ENCODE data around the gene POFUT2.

Gene POFUT2

GRCh38 chr21:45262041-45262581 lies 25.6 kb downstream of the POFUT2 start:
- DNase-seq, result no peak

- no peak for DNase-seq
These were observed 26.6 kb downstream of the POFUT2 start for GRCh38 chr21:45261093-45261492.

GRCh38 chr21:45260191-45260825 lies 27.4 kb downstream of the POFUT2 start:
- peak in 1 of 14 donors; percentile 77 for DNase-seq

GRCh38 chr21:45259206-45259840 lies 28.4 kb downstream of the POFUT2 start:
- no peak for DNase-seq

GRCh38 chr21:45258466-45258865 lies 29.2 kb downstream of the POFUT2 start:
- no peak for DNase-seq

GRCh38 chr21:45257673-45258341 lies 29.9 kb downstream of the POFUT2 start:
- DNase-seq, result no peak

- no peak for DNase-seq
These were observed 30.6 kb downstream of the POFUT2 start for GRCh38 chr21:45256912-45257672.

GRCh38 chr21:45256021-45256911 lies 31.4 kb downstream of the POFUT2 start:
- DNase-seq, result no peak

GRCh38 chr21:45255381-45256020 lies 32.2 kb downstream of the POFUT2 start:
- DNase-seq, result no peak

- DNase-seq, result no peak
These were observed 33.2 kb downstream of the POFUT2 start for GRCh38 chr21:45254460-45254930.

GRCh38 chr21:45253633-45254459 lies 33.8 kb downstream of the POFUT2 start:
- no peak for DNase-seq

GRCh38 chr21:45253180-45253579 lies 34.5 kb downstream of the POFUT2 start:
- DNase-seq, result no peak

GRCh38 chr21:45252448-45252925 lies 35.2 kb downstream of the POFUT2 start:
- DNase-seq, result no peak

GRCh38 chr21:45251635-45252447 lies 35.9 kb downstream of the POFUT2 start:
- no peak for DNase-seq

- no peak for DNase-seq
These were observed 36.6 kb downstream of the POFUT2 start for GRCh38 chr21:45250914-45251634.

GRCh38 chr21:45250272-45250671 lies 37.4 kb downstream of the POFUT2 start:
- DNase-seq, result no peak

GRCh38 chr21:45249626-45250025 lies 38.1 kb downstream of the POFUT2 start:
- DNase-seq, result no peak

- peak in 3 of 14 donors; percentile 5 to 12 (median 7) for DNase-seq
These were observed 38.8 kb downstream of the POFUT2 start for GRCh38 chr21:45248893-45249381.

All from C1 segment of cervical spinal cord (tissue), 14 donors.